ENCODE data around the gene THSD4.

The THSD4 gene

DNA sequence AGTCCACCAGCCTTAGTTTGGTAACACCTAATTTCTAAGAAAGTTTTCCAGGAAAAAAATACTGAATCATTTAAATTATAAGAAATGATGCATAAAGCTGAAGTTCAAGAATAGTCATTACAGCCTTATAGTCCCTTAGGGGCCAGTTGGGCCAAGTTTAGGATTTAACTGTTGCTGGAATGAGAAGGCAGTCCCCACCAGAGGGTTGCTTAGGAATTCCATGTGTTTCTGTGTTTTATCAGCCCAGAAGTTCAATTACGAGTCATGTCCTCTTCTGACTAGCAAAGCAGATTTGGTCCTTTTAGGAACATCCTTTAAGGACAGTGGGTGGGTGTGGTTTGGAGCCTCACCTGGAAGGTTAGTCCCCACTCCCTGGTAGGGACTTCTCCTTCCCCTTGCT lies 638.1 kb downstream of the THSD4 start:
- Mint-ChIP-seq H3K9me3 (no peaks in the 10 kb centered on the region), H3K4me3 (no peak overlapping the region), H3K36me3 (no peaks in the 10 kb centered on the region), H3K27me3 (peaks cover 7% of the 10 kb centered on the region), H3K27ac (no peak overlapping the region), H3K4me1 (no peaks in the 10 kb centered on the region)
- CTCF ChIA-PET: interaction anchor here (0.6 to 3.4 kb wide), 5 partner anchors 9 to 408 kb away, joined by 3 to 24 read pairs (median 8); no protein-coding TSS in a partner anchor
- no peak for DNase-seq

DNA sequence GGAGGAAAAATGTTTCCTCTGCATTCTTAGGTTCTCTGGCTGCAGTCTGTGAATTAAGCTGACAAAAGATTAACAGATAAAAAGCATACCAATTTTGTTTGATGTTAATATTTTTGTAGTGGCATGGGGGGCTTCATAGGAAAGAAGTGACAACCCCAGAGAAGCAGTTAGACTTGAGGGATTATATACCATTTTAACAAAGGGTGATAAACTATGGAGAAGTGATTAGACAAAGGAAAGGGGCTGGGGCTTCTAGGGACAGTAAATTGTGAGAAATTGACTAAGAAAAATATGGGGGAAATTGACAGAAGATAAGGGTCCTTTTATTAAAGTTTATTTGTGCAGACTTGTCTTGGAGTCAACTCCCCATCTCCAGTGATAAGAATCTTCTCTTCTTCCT lies 639.4 kb downstream of the THSD4 start:
- Mint-ChIP-seq H3K36me3 (no peaks in the 10 kb centered on the region), H3K27ac (no peak overlapping the region), H3K4me3 (no peak overlapping the region), H3K4me1 (no peaks in the 10 kb centered on the region), H3K9me3 (no peaks in the 10 kb centered on the region), H3K27me3 (peaks cover 7% of the 10 kb centered on the region)
- CTCF ChIA-PET: interaction anchor here (0.5 to 3.4 kb wide), 3 partner anchors 10 to 29 kb away, joined by 3 to 24 read pairs (median 3); no protein-coding TSS in a partner anchor
- DNase-seq: no peak

DNA sequence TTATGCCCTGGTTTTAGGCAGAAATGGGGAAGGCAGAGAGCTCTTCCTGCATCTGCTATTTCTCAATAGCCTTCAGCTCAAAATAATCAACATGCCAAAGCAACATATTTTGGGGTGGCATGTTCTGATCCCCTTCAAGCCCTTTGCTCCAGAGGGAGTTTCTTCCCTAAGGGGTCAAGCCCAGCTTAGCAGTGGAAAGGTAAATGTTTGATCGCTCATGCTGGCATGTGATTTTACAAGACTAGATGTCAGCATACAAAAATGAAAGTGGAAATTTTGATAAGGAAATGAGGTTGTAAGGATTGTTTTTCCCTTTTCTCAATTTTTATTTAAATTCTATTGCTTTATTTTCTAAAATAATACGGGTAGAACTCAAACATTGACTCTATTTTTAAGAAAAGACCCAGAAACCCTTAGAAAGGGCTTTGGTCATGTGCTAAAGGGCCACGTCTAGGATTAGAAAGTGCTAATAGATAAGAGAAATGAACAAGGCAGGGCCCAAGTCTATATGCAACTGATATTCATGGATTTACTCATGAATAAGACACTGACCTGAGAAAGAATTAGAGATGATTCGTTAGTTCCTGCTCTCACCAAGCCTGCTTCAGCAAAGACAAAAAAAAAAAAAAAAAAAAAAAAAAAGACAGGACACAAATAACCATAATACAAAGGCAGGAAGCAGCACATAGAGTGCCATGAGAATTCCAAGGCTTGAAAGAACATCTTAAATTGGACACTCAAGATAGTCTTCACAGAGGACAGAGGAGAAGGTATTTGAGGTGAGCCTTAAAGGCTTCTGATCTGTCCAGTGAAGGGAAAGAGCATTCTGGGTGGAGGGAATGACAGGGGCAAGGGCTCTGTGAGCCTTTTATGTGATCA lies 640.1 kb downstream of the THSD4 start:
- DNase-seq: no peak
- no peaks in the 10 kb centered on the region for H3K36me3 Mint-ChIP-seq
- H3K4me3 Mint-ChIP-seq: no peak overlapping the region
- H3K9me3 Mint-ChIP-seq: no peaks in the 10 kb centered on the region
- no peaks in the 10 kb centered on the region for H3K4me1 Mint-ChIP-seq
- CTCF ChIA-PET: interaction anchor here (3.4 kb wide), 1 partner anchor 11 kb away, joined by 24 read pairs; no protein-coding TSS in a partner anchor
- no peak overlapping the region for H3K27ac Mint-ChIP-seq
- peaks cover 6% of the 10 kb centered on the region for H3K27me3 Mint-ChIP-seq

DNA sequence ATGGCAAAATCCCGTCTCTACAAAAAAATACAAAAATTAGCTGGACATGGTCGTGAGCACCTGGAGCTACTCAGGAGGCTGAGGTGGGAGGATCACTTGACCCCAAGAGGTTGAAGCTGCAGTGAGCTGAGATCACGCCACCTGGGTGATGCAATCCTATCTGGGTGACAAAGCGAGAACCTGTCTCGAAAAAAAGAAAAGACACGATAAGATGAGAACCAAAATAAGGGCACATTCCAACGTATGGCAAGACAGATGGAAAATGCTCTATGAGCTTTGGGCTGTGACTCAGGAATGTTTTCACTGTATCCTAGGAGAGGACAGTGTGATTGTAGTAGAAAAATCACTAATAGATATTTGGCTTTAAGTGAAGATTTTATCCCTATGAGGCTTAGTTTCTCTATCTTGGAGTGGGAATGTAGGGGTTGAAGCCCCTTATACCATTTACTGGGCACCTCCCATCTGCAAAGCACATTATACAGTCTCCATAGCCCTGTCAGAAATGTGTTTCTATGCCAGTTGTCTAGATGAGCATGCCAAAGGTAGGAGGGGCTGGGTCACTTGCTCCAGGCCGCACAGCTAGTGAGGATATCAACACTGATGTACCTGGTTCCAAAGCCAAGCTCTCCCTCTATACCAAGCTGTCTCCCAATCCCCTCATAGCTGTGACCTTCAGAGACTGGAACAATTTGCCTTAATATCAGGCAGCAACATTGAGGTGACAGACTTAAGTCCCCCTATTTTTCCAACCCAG lies 641.5 kb downstream of the THSD4 start:
- no peaks in the 10 kb centered on the region for H3K4me1 Mint-ChIP-seq
- CTCF ChIA-PET: interaction anchor here (0.9 to 1.6 kb wide), 4 partner anchors 8 to 45 kb away, joined by 3 to 5 read pairs (median 4); no protein-coding TSS in a partner anchor
- no peak for DNase-seq

DNA sequence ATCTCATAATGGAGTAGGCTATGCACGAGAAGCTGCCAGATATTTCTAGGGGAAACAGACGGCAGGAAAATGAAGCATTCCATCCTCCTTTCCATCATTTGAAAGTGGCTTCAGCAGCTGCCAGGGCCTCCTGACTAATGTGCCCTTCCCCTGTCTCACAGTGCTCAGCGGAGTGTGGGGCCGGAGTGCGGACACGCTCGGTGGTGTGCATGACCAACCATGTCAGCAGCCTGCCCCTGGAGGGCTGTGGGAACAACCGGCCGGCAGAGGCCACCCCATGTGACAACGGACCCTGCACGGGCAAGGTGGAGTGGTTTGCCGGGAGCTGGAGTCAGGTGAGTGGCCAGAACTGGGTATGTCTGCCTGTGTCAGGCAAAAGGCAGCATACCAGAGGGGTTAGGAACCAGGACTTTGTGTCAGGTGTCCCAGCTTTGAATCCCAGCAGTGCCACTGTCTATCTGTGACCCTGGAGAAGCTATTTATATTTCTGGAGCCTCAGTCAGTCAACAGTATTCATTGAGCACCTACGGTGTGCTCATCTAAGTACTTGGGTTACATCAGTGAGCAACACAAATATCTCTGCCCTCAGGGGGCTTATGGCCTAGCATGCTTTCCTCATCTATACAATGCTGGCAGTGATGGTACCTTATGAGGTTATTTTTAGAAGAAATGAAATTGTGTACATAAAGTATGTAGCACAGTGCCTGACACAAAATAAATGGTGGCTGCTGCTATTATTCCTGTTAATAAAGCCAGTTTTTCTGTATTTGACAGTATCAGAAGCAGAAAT lies 642.7 kb downstream of the THSD4 start:
- Mint-ChIP-seq H3K27ac (no peak overlapping the region), H3K4me3 (no peak overlapping the region), H3K36me3 (no peaks in the 10 kb centered on the region), H3K9me3 (peaks cover 4% of the 10 kb centered on the region), H3K4me1 (no peaks in the 10 kb centered on the region), H3K27me3 (peaks cover 6% of the 10 kb centered on the region)
- CTCF ChIA-PET: interaction anchor here (0.9 to 1.6 kb wide), 4 partner anchors 10 to 44 kb away, joined by 3 to 5 read pairs (median 4); no protein-coding TSS in a partner anchor
- DNase-seq: no peak

More for the DNA sequence above, 641.5 kb downstream of the THSD4 start:
- no peak overlapping the region for H3K27ac Mint-ChIP-seq
- no peak overlapping the region for H3K4me3 Mint-ChIP-seq
- H3K9me3 Mint-ChIP-seq: peaks cover 4% of the 10 kb centered on the region
- peaks cover 7% of the 10 kb centered on the region for H3K27me3 Mint-ChIP-seq
- H3K36me3 Mint-ChIP-seq: no peaks in the 10 kb centered on the region

DNA sequence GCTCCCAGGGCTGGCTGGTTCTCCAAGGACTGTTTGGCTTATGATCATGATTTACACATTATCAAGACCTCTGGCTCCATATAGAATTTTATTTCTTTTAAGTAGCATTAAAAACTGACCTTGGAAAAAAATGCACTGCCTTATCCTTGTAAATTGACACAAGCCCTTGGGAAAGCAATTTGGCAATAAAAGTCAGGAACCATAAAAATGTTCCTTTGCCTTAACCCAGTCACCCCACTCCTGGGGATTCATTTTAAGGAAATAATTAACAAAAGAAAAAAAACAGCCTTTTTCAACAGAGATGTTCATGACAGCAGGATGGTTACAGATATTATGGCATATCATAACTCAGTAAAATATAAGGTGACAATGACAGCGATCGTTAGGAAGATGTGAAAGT lies 643.4 kb downstream of the THSD4 start:
- no peaks in the 10 kb centered on the region for H3K4me1 Mint-ChIP-seq
- no peak overlapping the region for H3K27ac Mint-ChIP-seq
- peaks cover 6% of the 10 kb centered on the region for H3K27me3 Mint-ChIP-seq
- H3K36me3 Mint-ChIP-seq: no peaks in the 10 kb centered on the region
- DNase-seq: no peak
- H3K4me3 Mint-ChIP-seq: no peak overlapping the region
- CTCF ChIA-PET: no interaction called here
- H3K9me3 Mint-ChIP-seq: peaks cover 4% of the 10 kb centered on the region

DNA sequence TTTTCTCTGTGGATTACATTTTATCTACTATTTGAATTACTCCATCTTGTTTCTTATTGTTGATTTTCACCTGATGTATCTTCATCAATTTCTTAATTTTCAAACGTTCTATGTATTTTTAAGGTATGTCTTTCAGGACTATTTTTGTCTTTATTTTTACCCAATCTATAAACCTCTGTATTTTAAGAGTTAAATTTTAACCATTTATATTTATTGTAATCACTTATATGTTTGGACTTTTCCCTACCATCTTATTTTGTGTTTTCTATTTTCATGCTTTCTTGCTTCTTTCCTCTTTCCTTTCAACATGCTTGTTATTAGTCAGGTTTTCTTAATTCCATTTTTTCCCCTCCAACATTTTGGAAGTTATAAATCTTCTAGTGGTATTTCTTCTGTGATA lies 645.6 kb downstream of the THSD4 start:
- peaks cover 13% of the 10 kb centered on the region for H3K27me3 Mint-ChIP-seq
- H3K36me3 Mint-ChIP-seq: no peaks in the 10 kb centered on the region
- no peak overlapping the region for H3K4me3 Mint-ChIP-seq
- CTCF ChIA-PET: no interaction called here
- no peaks in the 10 kb centered on the region for H3K4me1 Mint-ChIP-seq
- H3K27ac Mint-ChIP-seq: no peak overlapping the region
- no peak for DNase-seq
- peaks cover 4% of the 10 kb centered on the region for H3K9me3 Mint-ChIP-seq

DNA sequence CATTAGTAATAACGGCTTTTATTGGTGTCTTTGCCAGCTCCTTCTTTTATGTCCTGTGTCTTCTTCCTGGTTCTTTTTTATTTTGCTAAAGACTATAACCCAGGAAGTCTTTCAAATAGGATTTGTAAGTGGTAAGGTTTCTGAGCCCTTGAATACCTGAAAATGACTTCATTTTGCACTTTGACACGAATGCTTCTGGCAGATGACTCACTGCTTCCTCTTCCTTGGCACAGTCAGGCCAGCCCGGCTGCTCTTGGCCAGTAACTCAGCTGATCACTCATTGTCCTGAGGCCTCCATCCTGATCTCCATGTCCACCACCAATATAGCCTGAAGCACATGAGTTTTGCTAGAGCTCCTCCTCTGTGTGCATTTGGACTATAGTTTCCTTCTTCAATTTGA lies 646.4 kb downstream of the THSD4 start:
- no peak for DNase-seq
- H3K27ac Mint-ChIP-seq: peak overlapping the region; percentile 5
- peaks cover 16% of the 10 kb centered on the region for H3K27me3 Mint-ChIP-seq
- peaks cover 4% of the 10 kb centered on the region for H3K9me3 Mint-ChIP-seq
- CTCF ChIA-PET: no interaction called here
- H3K4me1 Mint-ChIP-seq: no peaks in the 10 kb centered on the region
- H3K4me3 Mint-ChIP-seq: no peak overlapping the region
- no peaks in the 10 kb centered on the region for H3K36me3 Mint-ChIP-seq

DNA sequence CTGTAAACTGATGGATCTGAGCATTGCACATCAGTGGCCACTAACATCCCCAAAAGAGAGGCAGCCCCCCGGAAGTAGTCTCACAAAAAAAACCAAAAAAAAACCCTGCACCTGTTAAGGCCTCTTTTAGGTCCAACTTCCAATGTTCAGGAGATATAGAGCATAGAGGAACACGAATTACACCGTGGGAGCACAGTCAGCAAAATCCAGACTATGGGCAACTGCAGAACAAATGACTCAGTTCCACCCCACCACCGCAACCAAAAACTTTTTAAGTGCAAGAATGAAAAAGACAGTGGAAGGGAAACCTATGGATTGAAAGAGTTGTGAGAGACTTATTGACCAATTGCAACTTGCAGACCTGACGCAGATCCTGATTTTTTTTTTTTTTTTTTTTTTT lies 652.9 kb downstream of the THSD4 start:
- H3K27me3 Mint-ChIP-seq: peaks cover 15% of the 10 kb centered on the region
- no peak for DNase-seq
- no peak overlapping the region for H3K27ac Mint-ChIP-seq
- H3K36me3 Mint-ChIP-seq: no peaks in the 10 kb centered on the region
- H3K4me1 Mint-ChIP-seq: no peaks in the 10 kb centered on the region
- CTCF ChIA-PET: no interaction called here
- no peak overlapping the region for H3K4me3 Mint-ChIP-seq
- H3K9me3 Mint-ChIP-seq: no peaks in the 10 kb centered on the region

DNA sequence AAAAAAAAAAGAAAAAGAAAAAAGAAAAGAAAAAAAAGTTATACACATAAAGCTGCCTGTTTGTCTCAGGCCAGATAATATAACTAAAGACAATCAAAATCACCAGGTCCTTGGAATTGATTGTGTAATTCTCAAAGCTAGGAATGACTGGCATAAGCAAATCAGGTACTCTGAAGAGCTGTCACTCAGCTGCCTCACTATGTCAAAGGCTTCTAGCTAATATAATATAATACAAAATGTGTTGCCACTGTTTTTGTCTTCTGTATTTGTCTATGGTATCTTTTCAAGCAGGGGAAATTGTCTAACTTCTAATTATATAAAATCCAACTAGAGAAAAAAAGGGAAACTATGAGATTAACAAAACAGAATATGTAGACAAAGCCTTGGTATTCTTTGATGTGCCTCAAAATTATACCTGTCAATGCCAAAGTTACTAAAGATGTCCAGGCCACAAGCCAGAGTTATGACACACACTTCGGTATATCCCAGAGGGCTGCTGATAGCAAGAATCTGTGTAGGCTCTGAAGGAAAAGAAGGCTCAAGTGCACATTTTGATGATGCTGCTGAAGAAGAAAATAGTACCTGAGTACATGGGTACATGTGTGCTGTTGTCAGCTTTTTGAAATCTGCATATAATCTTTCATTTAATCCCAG lies 658.1 kb downstream of the THSD4 start:
- DNase-seq: no peak
- no peaks in the 10 kb centered on the region for H3K4me1 Mint-ChIP-seq
- H3K27ac Mint-ChIP-seq: no peak overlapping the region
- CTCF ChIA-PET: interaction anchor here (1.0 kb wide), 1 partner anchor 30 kb away, joined by 3 read pairs; no protein-coding TSS in a partner anchor
- H3K27me3 Mint-ChIP-seq: peaks cover 6% of the 10 kb centered on the region
- no peak overlapping the region for H3K4me3 Mint-ChIP-seq
- H3K9me3 Mint-ChIP-seq: no peaks in the 10 kb centered on the region
- no peaks in the 10 kb centered on the region for H3K36me3 Mint-ChIP-seq

DNA sequence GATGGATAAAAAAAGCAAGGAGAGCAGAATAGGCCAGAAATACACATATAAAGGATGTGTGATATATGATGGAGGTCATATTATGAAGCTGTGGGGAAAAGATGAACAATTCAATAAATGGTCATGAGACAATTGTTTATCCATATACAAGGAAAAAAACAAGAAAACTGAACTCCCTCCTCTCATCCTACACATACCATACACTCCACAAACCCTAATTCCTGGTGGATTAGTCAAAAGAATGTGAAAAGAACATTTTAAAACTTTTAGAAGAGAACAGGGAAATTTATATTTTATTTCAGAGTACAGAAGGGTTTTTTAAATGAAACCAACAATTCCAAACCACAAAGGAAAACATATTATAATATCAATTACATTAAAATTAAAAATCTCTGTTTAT lies 660.6 kb downstream of the THSD4 start:
- DNase-seq: no peak
- no peak overlapping the region for H3K27ac Mint-ChIP-seq
- CTCF ChIA-PET: no interaction called here

DNA sequence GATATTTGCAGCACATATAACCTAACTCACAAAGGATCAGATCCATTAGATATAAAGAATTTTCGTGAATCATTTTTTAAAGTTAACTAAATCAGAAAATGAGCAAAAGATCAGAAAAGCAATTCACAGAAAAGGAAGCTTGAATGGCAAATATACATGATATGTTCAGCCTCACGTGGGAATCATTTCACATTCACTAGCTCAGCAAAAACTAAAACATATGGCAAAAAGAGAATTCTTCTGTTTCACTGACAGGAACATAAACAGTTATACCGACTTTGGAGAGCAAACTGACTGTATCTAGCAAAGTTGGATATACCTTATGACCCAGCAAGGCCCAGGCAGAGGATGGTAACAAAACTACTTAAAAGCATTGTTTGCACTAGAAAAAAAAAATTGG lies 661.0 kb downstream of the THSD4 start:
- Mint-ChIP-seq H3K36me3 (no peaks in the 10 kb centered on the region), H3K9me3 (no peaks in the 10 kb centered on the region), H3K27ac (no peak overlapping the region), H3K4me3 (no peak overlapping the region), H3K4me1 (no peaks in the 10 kb centered on the region), H3K27me3 (peaks cover 20% of the 10 kb centered on the region)
- DNase-seq: no peak
- CTCF ChIA-PET: no interaction called here

More for the DNA sequence above, 660.6 kb downstream of the THSD4 start:
- peaks cover 18% of the 10 kb centered on the region for H3K27me3 Mint-ChIP-seq
- no peak overlapping the region for H3K4me3 Mint-ChIP-seq
- H3K4me1 Mint-ChIP-seq: no peaks in the 10 kb centered on the region
- no peaks in the 10 kb centered on the region for H3K9me3 Mint-ChIP-seq
- H3K36me3 Mint-ChIP-seq: no peaks in the 10 kb centered on the region

DNA sequence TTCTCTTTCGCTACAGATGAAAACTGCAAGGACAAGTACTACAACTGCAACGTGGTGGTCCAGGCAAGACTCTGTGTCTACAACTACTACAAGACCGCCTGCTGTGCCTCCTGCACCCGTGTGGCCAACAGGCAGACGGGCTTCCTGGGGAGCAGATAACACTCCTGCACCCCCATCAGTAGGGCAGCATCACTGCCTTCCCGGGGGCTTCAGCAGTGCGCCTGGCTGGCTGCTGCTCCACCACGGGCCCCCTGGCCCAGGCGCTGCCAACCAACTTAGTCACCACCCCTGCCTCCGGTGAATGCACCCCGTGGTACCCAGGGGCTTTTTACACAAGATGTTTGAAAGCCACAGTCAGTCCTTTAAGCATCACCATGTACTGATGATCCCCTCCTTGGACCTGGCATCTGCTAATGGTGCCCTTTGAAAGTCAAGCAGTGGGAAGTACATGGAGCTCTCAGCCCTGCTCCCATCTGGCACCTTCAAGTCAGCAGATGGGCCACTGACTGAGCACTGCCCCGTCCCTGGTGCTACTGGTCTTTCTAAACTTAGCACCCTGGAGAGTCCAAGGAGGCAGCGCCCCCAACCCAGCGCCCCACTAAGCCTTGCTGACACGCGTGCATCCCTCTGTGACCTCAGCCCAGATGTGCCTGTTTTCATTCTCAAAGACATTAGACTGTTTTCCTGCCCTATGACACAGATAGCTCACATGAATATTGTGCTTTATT lies 662.1 kb downstream of the THSD4 start:
- H3K4me3 Mint-ChIP-seq: no peak overlapping the region
- CTCF ChIA-PET: no interaction called here
- no peak overlapping the region for H3K27ac Mint-ChIP-seq
- no peak for DNase-seq
- peaks cover 21% of the 10 kb centered on the region for H3K27me3 Mint-ChIP-seq
- no peaks in the 10 kb centered on the region for H3K9me3 Mint-ChIP-seq
- H3K36me3 Mint-ChIP-seq: no peaks in the 10 kb centered on the region
- H3K4me1 Mint-ChIP-seq: no peaks in the 10 kb centered on the region

Data from activated naive CD4-positive, alpha-beta T cell treated with anti-CD3 and anti-CD28 coated beads, Interleukin-2, amount 10 ng/mL, durations not matched to agents 7 days and 5 days (primary cell).